Measurements from ENCODE around the gene GABRR2. TPM values are rescaled to one million over a fixed set of nuclear protein-coding genes. Genes with fewer than 3 reads are reported as not detected.

Gene GABRR2
- total and polyA plus RNA-seq, 2 of the 4 experiments (the other 2 are of a cell fraction) = 0.26 TPM; not detected in 1

GRCh38 chr6:89347825-89348224 is 32.7 kb upstream of the GABRR2 start:
- Histone ChIP-seq H3K18ac (ENCODE audit: low read depth, low read length) (no peak overlapping the region), H3K9ac (ENCODE audit: low read depth, low read length) (no peak overlapping the region), H4K8ac (ENCODE audit: low read depth in 2 of 2, low read length in 2 of 2) (no peak overlapping the region), H3K79me1 (ENCODE audit: low read depth in 1 of 2, low read length in 2 of 2) (peaks cover 14 to 62% of the 10 kb centered on the region in 2 experiments), H4K20me1 (ENCODE audit: insufficient read depth, low read length) (peaks cover 58% of the 10 kb centered on the region), H3K27ac (ENCODE audit: insufficient read depth, low read length) (no peak overlapping the region), H3K14ac (replicated peaks; ENCODE audit: low read depth, low read length) (no peak overlapping the region; the same call in 1 of the 2 replicates), H3K23ac (ENCODE audit: low read depth, low read length) (no peak overlapping the region; the same call in 1 of the 2 replicates), H2BK20ac (ENCODE audit: low read depth, low read length) (no peak overlapping the region), H3K4ac (ENCODE audit: low read depth, low read length) (no peak overlapping the region), H2AK9ac (replicated peaks; ENCODE audit: low read depth, low read length, poor library complexity) (no peak overlapping the region), H3K4me1 (ENCODE audit: control insufficient read depth, insufficient read depth, low read length) (peaks cover 9% of the 10 kb centered on the region), H2AK5ac (ENCODE audit: low read depth, low read length) (no peak overlapping the region), H3K9me1 (ENCODE audit: insufficient read depth, low read length) (peaks cover 16% of the 10 kb centered on the region), H3K56ac (ENCODE audit: extremely low read depth, insufficient read depth, low read length) (no peak overlapping the region), H3K4me2 (ENCODE audit: low read depth, low read length) (no peak overlapping the region), H2BK120ac (ENCODE audit: low read depth, low read length) (no peak overlapping the region), H2BK15ac (ENCODE audit: low read depth, low read length) (no peak overlapping the region), H2BK5ac (ENCODE audit: low read depth, low read length, poor library complexity, severe bottlenecking) (no peak overlapping the region), H3K27me3 (ENCODE audit: control insufficient read depth, insufficient read depth, low read length) (no peaks in the 10 kb centered on the region), H3K9me3 (ENCODE audit: control insufficient read depth, insufficient read depth, low read length) (no peaks in the 10 kb centered on the region), H4K5ac (ENCODE audit: low read depth, low read length) (no peak overlapping the region), H4K91ac (ENCODE audit: insufficient read depth, low read depth, low read length) (no peak overlapping the region), H3K36me3 (ENCODE audit: control insufficient read depth, insufficient read depth, low read length) (no peaks in the 10 kb centered on the region), H3K4me3 (ENCODE audit: insufficient read depth, low read depth, low read length) (no peak overlapping the region), H2AFZ (replicated peaks; ENCODE audit: low read length, poor library complexity) (no peak overlapping the region)
- no CpG with 5 or more reads among the region's 2 CpGs for WGBS, 2 experiments (ENCODE audit: extremely low coverage in 2 of 2, insufficient read length in 1 of 2)
- dilution Hi-C loops (cut with HindIII; ENCODE audit: low sequenced_read_pairs, unreplicated experiment) = no loop called here
- in situ Hi-C loops (cut with MboI; ENCODE audit: low sequenced_read_pairs) = no loop called here
- no peak for ATAC-seq (ENCODE audit: low read depth)
- ChIA-PET CTCF (interaction anchor here (0.5 to 1.2 kb wide), 2 partner anchors 36 to 44 kb away, joined by 3 to 4 read pairs; no protein-coding TSS in a partner anchor), POLR2A (ENCODE audit: unreplicated experiment) (no interaction called here)
- TF ChIP-seq MXI1 (IDR thresholded peaks at IDR 0.05; ENCODE audit: borderline replicate concordance, low read depth, low read length) = no peak
- TF ChIP-seq CEBPB (IDR thresholded peaks at IDR 0.05; ENCODE audit: low read depth, low read length) = no peak
- no peak for TF ChIP-seq NFE2L2 (IDR thresholded peaks at IDR 0.05; ENCODE audit: low read depth, low read length)
- TF ChIP-seq RAD21 (IDR thresholded peaks at IDR 0.05; ENCODE audit: low read length) = no peak
- peak; percentile 61 for TF ChIP-seq MAFK (IDR thresholded peaks at IDR 0.05; ENCODE audit: low read depth, low read length)
- TF ChIP-seq POLR2A (IDR thresholded peaks at IDR 0.05; ENCODE audit: low read depth, low read length) = no peak
- DNase-seq = peak; percentile 16
- BruUV-seq (replicated peaks) = no TSS peak
- intact Hi-C loops (cut with micrococcal nuclease) = no loop called here

Measured in IMR-90 (cell line).